OCI-LY7 (cell line): ENCODE data around the gene PPARG. TPM values are rescaled to one million over a fixed set of nuclear protein-coding genes. Genes with fewer than 3 reads are reported as not detected.

ENCODE experiments used
- BruUV-seq: library from RNA; stranded (reverse); fragments of 400-500 nt; replicated peaks from 2 replicates; lab custom pipeline; 2021; lab: Mats Ljungman, UMichigan
- CTCF ChIA-PET: fragments of 300-600 bp; sonication (Branson Sonifier 250); formaldehyde crosslinking; loops from one replicate; lab custom pipeline; 2022; ENCODE audit warnings: antibody characterized with exemption; ENCODE audit not compliant: unreplicated experiment; lab: Charles Lee
- POLR2A ChIA-PET: fragments of 300-600 bp; sonication (Branson Sonifier 250); formaldehyde crosslinking; loops from one replicate; lab custom pipeline; 2022; ENCODE audit warnings: antibody characterized with exemption; lab: Charles Lee
- DNase-seq: peaks from one replicate; pipeline ENCODE4 v3.0.0-alpha.2; 2015; ENCODE audit warnings: low spot score
- H2AFZ ChIP-seq: fragments of 200-600 bp; sonication (generic), shearing (Covaris generic); 2 replicates; pipeline ENCODE4 v1.6.1; 2014; ENCODE audit warnings: mild to moderate bottlenecking, antibody characterized with exemption, low read length, moderate library complexity
- H3K27ac ChIP-seq: fragments of 200-600 bp; sonication (generic); 2 replicates; pipeline ENCODE4 v1.5.1; 2014; ENCODE audit warnings: mixed run types, low read depth, mild to moderate bottlenecking, moderate library complexity, low read length, inconsistent platforms; ENCODE audit not compliant: poor library complexity, severe bottlenecking
- H3K36me3 ChIP-seq: fragments of 200-600 bp; sonication (generic); 2 replicates; pipeline ENCODE4 v1.6.1; 2014; ENCODE audit warnings: mild to moderate bottlenecking, antibody characterized with exemption, low read length, moderate library complexity, mixed read lengths; ENCODE audit not compliant: insufficient read depth
- H3K4me1 ChIP-seq: fragments of 200-600 bp; sonication (generic); 2 replicates; pipeline ENCODE4 v1.5.1; 2014; ENCODE audit warnings: mild to moderate bottlenecking, low read length; ENCODE audit not compliant: insufficient read depth, poor library complexity, severe bottlenecking
- H3K4me2 ChIP-seq: fragments of 200-600 bp; sonication (generic); 2 replicates; pipeline ENCODE4 v1.6.1; 2014; ENCODE audit warnings: mild to moderate bottlenecking, low read length
- H3K4me3 ChIP-seq: fragments of 200-600 bp; sonication (generic); 2 replicates; pipeline ENCODE4 v1.5.1; 2014; ENCODE audit warnings: mild to moderate bottlenecking, low read depth, low read length; ENCODE audit not compliant: poor library complexity, severe bottlenecking
- H3K79me2 ChIP-seq: fragments of 200-600 bp; sonication (generic); 2 replicates; pipeline ENCODE4 v1.6.1; 2016; ENCODE audit warnings: low read depth, mild to moderate bottlenecking, low read length, moderate library complexity, mixed read lengths; ENCODE audit not compliant: insufficient read depth
- H3K9me2 ChIP-seq: fragments of 200-600 bp; sonication (generic); 2 replicates; pipeline ENCODE4 v1.6.1; 2016; ENCODE audit warnings: mild to moderate bottlenecking, low read length, mixed read lengths; ENCODE audit not compliant: insufficient read depth
- H3K9me3 ChIP-seq: fragments of 200-600 bp; sonication (generic); 2 replicates; pipeline ENCODE4 v1.6.1; 2014; ENCODE audit warnings: mild to moderate bottlenecking, mixed run types, low read length, mixed read lengths
- H4K20me1 ChIP-seq: fragments of 200-600 bp; sonication (generic); 2 replicates; pipeline ENCODE4 v1.6.1; 2014; ENCODE audit warnings: mild to moderate bottlenecking, antibody characterized with exemption, low read length, moderate library complexity, mixed read lengths; ENCODE audit not compliant: insufficient read depth
- CTCF ChIP-seq: fragments of 200-600 bp; sonication (generic); conservative IDR thresholded peaks from 2 replicates; pipeline ENCODE4 v1.5.1; 2014; ENCODE audit warnings: mild to moderate bottlenecking, antibody characterized with exemption, low read length, moderate library complexity, mixed read lengths
- EZH2phosphoT487 ChIP-seq: fragments of 200-600 bp; sonication (generic); IDR thresholded peaks from 2 replicates; pipeline ENCODE4 v1.6.1; 2018; ENCODE audit warnings: low read depth, borderline replicate concordance, mild to moderate bottlenecking, mixed run types, antibody characterized with exemption, low read length, moderate library complexity, mixed read lengths
- intact Hi-C: fragments of 100-400 bp; cut with micrococcal nuclease; formaldehyde crosslinking; loops from one replicate; pipeline ENCODE4 v1.10.0; 2022; ENCODE audit not compliant: unreplicated experiment
- total RNA-seq, 2 experiments: library from RNA; depleted of rRNA in 1 of 2; stranded (reverse); fragments of >200 nt in 1 of 2; shearing (Covaris generic) in 1 of 2; gene quantifications; 2 replicates each; pipeline ENCODE4 v1.2.3, GENCODE V29; 2014 to 2022

The PPARG gene
- total RNA-seq, 2 experiments from 2014 or later, result not detected

DNA sequence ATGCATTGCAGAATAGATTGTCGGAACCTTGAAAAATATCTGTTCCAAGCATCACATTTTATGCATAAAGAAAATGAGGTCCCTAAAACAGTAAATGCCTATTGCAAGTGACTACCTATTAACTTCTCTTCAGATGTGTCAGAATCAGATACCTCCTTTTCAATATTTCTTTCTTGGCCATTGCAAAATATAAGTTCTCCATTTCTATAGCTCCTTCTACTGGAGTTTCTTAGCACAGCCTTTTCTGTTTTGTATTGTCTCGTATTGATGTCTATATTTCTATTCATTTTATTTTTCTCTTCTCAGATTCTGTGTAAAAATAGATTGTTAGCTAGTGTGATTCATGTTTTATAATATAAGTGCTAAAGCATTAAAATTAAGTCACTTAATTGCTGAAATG, 63.4 kb downstream of the PPARG start:
- Histone ChIP-seq H3K27ac (no peak overlapping the region), H3K36me3 (no peaks in the 10 kb centered on the region), H3K9me2 (no peaks in the 10 kb centered on the region), H3K4me2 (no peak overlapping the region), H3K4me1 (no peaks in the 10 kb centered on the region), H3K4me3 (no peak overlapping the region), H4K20me1 (no peaks in the 10 kb centered on the region), H3K79me2 (no peaks in the 10 kb centered on the region), H3K9me3 (no peaks in the 10 kb centered on the region), H2AFZ (no peak overlapping the region)
- DNase-seq, result no peak
- CTCF ChIA-PET, result no interaction called here
- TF ChIP-seq EZH2phosphoT487, result no peak
- TF ChIP-seq CTCF, result no peak
- BruUV-seq, result no TSS peak
- intact Hi-C loops, result no loop called here
- POLR2A ChIA-PET, result interaction anchor here (1.1 kb wide), 1 partner anchor 36 kb away, joined by 3 read pairs; no protein-coding TSS in a partner anchor

DNA sequence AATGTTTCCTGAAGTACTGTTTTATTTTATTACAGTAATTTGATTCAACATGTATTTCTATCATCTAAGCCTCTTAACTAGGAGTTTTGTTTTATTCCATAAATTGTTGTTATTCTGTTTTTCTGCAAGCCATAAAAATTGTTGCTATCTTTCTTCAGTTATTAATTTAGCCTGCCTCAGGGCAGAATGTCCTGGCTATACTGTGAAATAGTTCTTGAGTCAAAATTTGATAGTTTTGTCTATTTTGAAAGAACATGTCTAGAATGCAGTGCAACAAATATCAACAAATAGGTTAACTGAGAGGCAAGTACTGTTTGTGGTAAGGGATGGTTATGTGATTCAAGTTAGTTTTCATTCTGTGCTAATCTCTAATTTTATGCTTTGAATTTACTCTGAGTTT, 63.9 kb downstream of the PPARG start:
- Histone ChIP-seq H2AFZ (no peak overlapping the region), H3K36me3 (no peaks in the 10 kb centered on the region), H3K9me2 (no peaks in the 10 kb centered on the region), H3K4me3 (no peak overlapping the region), H3K4me1 (no peaks in the 10 kb centered on the region), H3K79me2 (no peaks in the 10 kb centered on the region), H3K4me2 (no peak overlapping the region), H3K27ac (no peak overlapping the region), H3K9me3 (no peaks in the 10 kb centered on the region), H4K20me1 (no peaks in the 10 kb centered on the region)
- BruUV-seq, result no TSS peak
- intact Hi-C loops, result no loop called here
- TF ChIP-seq CTCF (no peak), EZH2phosphoT487 (no peak)
- POLR2A ChIA-PET, result interaction anchor here (1.1 kb wide), 1 partner anchor 36 kb away, joined by 3 read pairs; no protein-coding TSS in a partner anchor
- CTCF ChIA-PET, result no interaction called here
- DNase-seq, result no peak

DNA sequence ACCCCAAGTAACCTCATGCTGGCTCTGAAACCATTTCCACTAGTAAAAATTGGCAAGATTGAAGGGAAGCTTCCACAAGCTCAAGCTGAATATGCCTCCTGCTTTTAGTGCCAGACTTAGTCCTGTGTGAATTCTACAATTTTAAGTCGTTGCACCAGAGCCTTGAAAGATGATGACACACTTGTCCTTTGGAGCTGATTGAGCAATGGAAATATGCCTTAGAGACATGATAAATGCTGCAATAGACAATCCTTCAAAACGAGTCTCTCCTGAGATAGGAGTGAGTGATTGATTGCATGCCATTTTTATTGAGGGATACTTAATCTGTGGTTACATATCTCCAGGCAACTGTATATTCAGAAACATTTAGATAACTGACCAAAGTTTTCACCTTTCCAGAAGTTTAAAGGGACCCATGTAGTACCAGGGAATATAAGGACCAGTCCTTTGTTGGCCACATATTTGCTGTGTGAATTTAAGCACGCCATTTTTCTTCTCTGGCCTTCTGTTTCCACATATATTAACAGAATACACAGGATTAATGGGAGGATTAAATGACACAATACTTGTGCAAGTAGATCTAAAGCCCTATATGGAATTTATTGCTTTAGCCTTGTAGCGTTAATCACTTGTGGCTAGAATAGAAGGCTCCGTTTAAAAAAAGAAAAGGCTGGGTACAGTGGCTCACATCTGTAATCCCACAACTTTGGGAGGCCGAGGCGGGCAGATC, 65.1 kb downstream of the PPARG start:
- Histone ChIP-seq H3K27ac (no peak overlapping the region), H3K9me2 (no peaks in the 10 kb centered on the region), H2AFZ (no peak overlapping the region), H4K20me1 (no peaks in the 10 kb centered on the region), H3K9me3 (no peaks in the 10 kb centered on the region), H3K4me1 (no peaks in the 10 kb centered on the region), H3K36me3 (no peaks in the 10 kb centered on the region), H3K4me3 (no peak overlapping the region), H3K4me2 (no peak overlapping the region), H3K79me2 (no peaks in the 10 kb centered on the region)
- DNase-seq, result no peak
- ChIA-PET POLR2A (no interaction called here), CTCF (no interaction called here)
- TF ChIP-seq EZH2phosphoT487, result no peak
- no peak for TF ChIP-seq CTCF
- intact Hi-C loops, result no loop called here
- BruUV-seq, result no TSS peak
